HG03103 (cell line): Measurements from ENCODE around the gene LXN.
"Not testable (repeated sequence)": the region's sequence is repeated elsewhere in the genome, so short reads cannot be mapped to it uniquely, and the experiment has no call there.

Experiments
- ATAC-seq: cut with Tn5 transposase; IDR thresholded peaks from one replicate; pipeline ENCODE4 v1.9.1; 2021; ENCODE audit warnings: low read depth; ENCODE audit not compliant: unreplicated experiment

The LXN gene

GRCh38 chr3:158672215-158673176, at the start of gene LXN:
Gene LXN (minus strand): TSS chr3:158672648. CDS start chr3:158672478, 170 bp downstream.
- peak; percentile 99 for ATAC-seq

- no peak for ATAC-seq
Measured at GRCh38 chr3:158722108-158722507, 49.7 kb upstream of the LXN start.

GRCh38 chr3:158718490-158719170, 46.2 kb upstream of the LXN start:
- no peak for ATAC-seq

GRCh38 chr3:158717576-158717975, 45.1 kb upstream of the LXN start:
- no peak for ATAC-seq

- no peak for ATAC-seq
Measured at GRCh38 chr3:158713094-158713499, 40.6 kb upstream of the LXN start.

- no peak for ATAC-seq
Measured at GRCh38 chr3:158712443-158712842, 40.0 kb upstream of the LXN start.

GRCh38 chr3:158711886-158712285, 39.4 kb upstream of the LXN start:
- ATAC-seq: no peak

- no peak for ATAC-seq
Measured at GRCh38 chr3:158710601-158711000, 38.2 kb upstream of the LXN start.

GRCh38 chr3:158709666-158710083, 37.2 kb upstream of the LXN start:
- ATAC-seq: no peak

- ATAC-seq: no peak
Measured at GRCh38 chr3:158703566-158703965, 31.1 kb upstream of the LXN start.

- no peak for ATAC-seq
Measured at GRCh38 chr3:158702815-158703481, 30.5 kb upstream of the LXN start.

- ATAC-seq: no peak
Measured at GRCh38 chr3:158701420-158702065, 29.1 kb upstream of the LXN start.

- no peak for ATAC-seq
Measured at GRCh38 chr3:158700559-158700958, 28.1 kb upstream of the LXN start.

GRCh38 chr3:158696618-158697017, 24.2 kb upstream of the LXN start:
- no peak for ATAC-seq

GRCh38 chr3:158693866-158694456, 21.5 kb upstream of the LXN start:
- not testable (repeated sequence) for ATAC-seq

- no peak for ATAC-seq
Measured at GRCh38 chr3:158685159-158685558, 12.7 kb upstream of the LXN start.

GRCh38 chr3:158683230-158683962, 10.9 kb upstream of the LXN start:
- no peak for ATAC-seq

- ATAC-seq: no peak
Measured at GRCh38 chr3:158680861-158681260, 8.4 kb upstream of the LXN start.

- ATAC-seq: no peak
Measured at GRCh38 chr3:158679547-158680000, 7.1 kb upstream of the LXN start.
